ENCODE data around the gene GFAP. TPM values are rescaled to one million over a fixed set of nuclear protein-coding genes. Genes with fewer than 3 reads are reported as not detected.

The GFAP gene
- total and polyA plus RNA-seq, 7 experiments from 2014 or later = 0.16 TPM; not detected in 6

GRCh38 chr17:44920565-44920940 is 5.3 kb upstream of the GFAP start:
- intact Hi-C loops (cut with micrococcal nuclease) = loop anchor here (1.0 kb wide), 3 partner anchors 101 to 179 kb away; no protein-coding TSS in a partner anchor
- Mint-ChIP-seq H3K9me3 (no peaks in the 10 kb centered on the region), H3K4me3 (no peak overlapping the region), H3K27ac (no peak overlapping the region), H3K36me3 (peaks cover 0 to 3% (median 0%) of the 10 kb centered on the region in 5 donors), H3K4me1 (no peaks in the 10 kb centered on the region), H3K27me3 (peaks cover 0 to 44% (median 19%) of the 10 kb centered on the region in 5 donors)
- Histone ChIP-seq H3K27ac (ENCODE audit: low read depth, low read length) (no peak overlapping the region), H3K27me3 (ENCODE audit: control insufficient read depth in 2 of 2, insufficient read depth in 2 of 2, low read length in 2 of 2) (no peaks in the 10 kb centered on the region), H3K4me3 (ENCODE audit: low read length) (no peak overlapping the region), H3K36me3 (ENCODE audit: control insufficient read depth in 2 of 3, insufficient read depth in 3 of 3, low read length in 3 of 3) (no peaks in the 10 kb centered on the region), H3K9me3 (ENCODE audit: control insufficient read depth in 2 of 3, low read length in 3 of 3) (no peaks in the 10 kb centered on the region), H3K4me1 (ENCODE audit: control insufficient read depth in 2 of 2, insufficient read depth in 2 of 2, low read length in 2 of 2) (no peaks in the 10 kb centered on the region)
- ChIA-PET CTCF (interaction anchor here (0.5 to 2.6 kb wide), 10 partner anchors 10 to 231 kb away, joined by 3 to 19 read pairs (median 4); no protein-coding TSS in a partner anchor), POLR2A (no interaction called here)
- no peak for DNase-seq
- ATAC-seq = no peak

DNA sequence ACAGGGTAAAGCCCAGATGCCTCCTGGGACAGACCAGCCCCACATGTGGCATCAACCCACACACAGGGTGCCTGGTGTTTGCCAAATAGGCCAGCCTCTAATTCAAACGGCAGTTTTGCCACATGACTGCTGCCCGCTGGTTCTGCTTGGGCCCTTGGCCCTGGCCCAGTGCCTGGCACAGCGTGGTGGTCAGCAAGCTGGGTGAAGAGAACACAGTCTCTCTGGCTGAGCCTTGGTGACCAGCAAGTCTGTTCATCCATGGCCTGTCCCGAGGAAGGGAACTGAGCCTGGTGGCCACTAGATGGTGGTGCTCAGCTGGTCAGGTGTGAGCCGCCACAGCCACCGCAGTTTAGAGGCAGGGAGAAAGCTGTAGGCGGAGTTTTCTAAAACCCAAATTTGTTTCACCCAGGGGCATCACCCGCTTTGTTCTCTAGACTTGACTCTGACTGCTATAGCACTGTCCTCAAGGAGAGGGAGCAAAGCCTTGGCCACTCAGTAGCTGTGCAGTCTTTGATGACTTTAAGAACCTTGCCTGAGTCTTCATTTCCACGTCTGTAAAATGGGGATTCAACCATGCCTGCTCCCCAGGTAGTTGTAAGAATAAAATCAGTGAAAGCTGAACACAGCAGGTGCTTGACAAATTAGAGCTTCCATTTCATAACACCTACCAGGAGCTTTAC is 4.7 kb upstream of the GFAP start:
- POLR2A ChIA-PET = no interaction called here
- Mint-ChIP-seq H3K4me3 (no peak overlapping the region), H3K27me3 (peaks cover 0 to 44% (median 19%) of the 10 kb centered on the region in 5 donors), H3K4me1 (no peaks in the 10 kb centered on the region), H3K27ac (no peak overlapping the region), H3K9me3 (no peaks in the 10 kb centered on the region), H3K36me3 (peaks cover 0 to 2% (median 0%) of the 10 kb centered on the region in 5 donors)
- Histone ChIP-seq H3K4me3 (ENCODE audit: low read length) (no peak overlapping the region), H3K27ac (ENCODE audit: low read depth, low read length) (no peak overlapping the region), H3K27me3 (ENCODE audit: control insufficient read depth in 2 of 2, insufficient read depth in 2 of 2, low read length in 2 of 2) (no peaks in the 10 kb centered on the region), H3K36me3 (ENCODE audit: control insufficient read depth in 2 of 3, insufficient read depth in 3 of 3, low read length in 3 of 3) (no peaks in the 10 kb centered on the region), H3K9me3 (ENCODE audit: control insufficient read depth in 2 of 3, low read length in 3 of 3) (no peaks in the 10 kb centered on the region), H3K4me1 (ENCODE audit: control insufficient read depth in 2 of 2, insufficient read depth in 2 of 2, low read length in 2 of 2) (no peaks in the 10 kb centered on the region)
- ATAC-seq = peak; percentile 92
- peak in 8 of 9 donors; percentile 20 to 65 (median 50) for DNase-seq
- CTCF ChIA-PET = interaction anchor here (0.6 to 2.6 kb wide), 9 partner anchors 10 to 214 kb away, joined by 3 to 19 read pairs (median 5); no protein-coding TSS in a partner anchor
- intact Hi-C loops (cut with micrococcal nuclease) = loop anchor here (1.0 kb wide), 3 partner anchors 101 to 179 kb away; no protein-coding TSS in a partner anchor

- Mint-ChIP-seq H3K27me3 (peaks cover 0 to 47% (median 19%) of the 10 kb centered on the region in 5 donors), H3K9me3 (no peaks in the 10 kb centered on the region), H3K4me1 (no peaks in the 10 kb centered on the region), H3K4me3 (no peak overlapping the region), H3K27ac (no peak overlapping the region), H3K36me3 (no peaks in the 10 kb centered on the region)
- no peaks in the 10 kb centered on the region for H3K27me3 ChIP-seq (ENCODE audit: control insufficient read depth in 2 of 2, insufficient read depth in 2 of 2, low read length in 2 of 2)
- CTCF ChIA-PET = interaction anchor here (1.1 to 2.6 kb wide), 3 partner anchors 101 to 180 kb away, joined by 5 to 19 read pairs (median 12); no protein-coding TSS in a partner anchor
- no peak overlapping the region for H3K27ac ChIP-seq (ENCODE audit: low read depth, low read length)
- no peaks in the 10 kb centered on the region for H3K9me3 ChIP-seq (ENCODE audit: control insufficient read depth in 2 of 3, low read length in 3 of 3)
- intact Hi-C loops (cut with micrococcal nuclease) = no loop called here
- H3K4me3 ChIP-seq (ENCODE audit: low read length) = no peak overlapping the region
- DNase-seq = no peak
- H3K4me1 ChIP-seq (ENCODE audit: control insufficient read depth in 2 of 2, insufficient read depth in 2 of 2, low read length in 2 of 2) = no peaks in the 10 kb centered on the region
- H3K36me3 ChIP-seq (ENCODE audit: control insufficient read depth in 2 of 3, insufficient read depth in 3 of 3, low read length in 3 of 3) = no peaks in the 10 kb centered on the region
- ATAC-seq = no peak
- POLR2A ChIA-PET = no interaction called here
These were observed 4.1 kb upstream of the GFAP start for GRCh38 chr17:44919411-44919810.

GRCh38 chr17:44918006-44918405 is 2.7 kb upstream of the GFAP start:
- H3K36me3 Mint-ChIP-seq = no peaks in the 10 kb centered on the region
- ATAC-seq = no peak
- Histone ChIP-seq H3K9me3 (ENCODE audit: control insufficient read depth in 2 of 3, low read length in 3 of 3) (no peaks in the 10 kb centered on the region), H3K27ac (ENCODE audit: low read depth, low read length) (no peak overlapping the region), H3K27me3 (ENCODE audit: control insufficient read depth in 2 of 2, insufficient read depth in 2 of 2, low read length in 2 of 2) (no peaks in the 10 kb centered on the region), H3K4me1 (ENCODE audit: control insufficient read depth in 2 of 2, insufficient read depth in 2 of 2, low read length in 2 of 2) (no peaks in the 10 kb centered on the region), H3K36me3 (ENCODE audit: control insufficient read depth in 2 of 3, insufficient read depth in 3 of 3, low read length in 3 of 3) (no peaks in the 10 kb centered on the region), H3K4me3 (ENCODE audit: low read length) (no peak overlapping the region)
- DNase-seq = no peak
- no peaks in the 10 kb centered on the region for H3K9me3 Mint-ChIP-seq
- peaks cover 5 to 59% (median 27%) of the 10 kb centered on the region in 5 donors for H3K27me3 Mint-ChIP-seq
- H3K4me1 Mint-ChIP-seq = peaks cover 0 to 6% (median 4%) of the 10 kb centered on the region in 7 donors
- H3K4me3 Mint-ChIP-seq = no peak overlapping the region
- CTCF ChIA-PET = interaction anchor here (1.3 to 1.9 kb wide), 2 partner anchors 100 to 181 kb away, joined by 3 to 11 read pairs; no protein-coding TSS in a partner anchor
- intact Hi-C loops (cut with micrococcal nuclease) = no loop called here
- POLR2A ChIA-PET = no interaction called here
- no peak overlapping the region for H3K27ac Mint-ChIP-seq

DNA sequence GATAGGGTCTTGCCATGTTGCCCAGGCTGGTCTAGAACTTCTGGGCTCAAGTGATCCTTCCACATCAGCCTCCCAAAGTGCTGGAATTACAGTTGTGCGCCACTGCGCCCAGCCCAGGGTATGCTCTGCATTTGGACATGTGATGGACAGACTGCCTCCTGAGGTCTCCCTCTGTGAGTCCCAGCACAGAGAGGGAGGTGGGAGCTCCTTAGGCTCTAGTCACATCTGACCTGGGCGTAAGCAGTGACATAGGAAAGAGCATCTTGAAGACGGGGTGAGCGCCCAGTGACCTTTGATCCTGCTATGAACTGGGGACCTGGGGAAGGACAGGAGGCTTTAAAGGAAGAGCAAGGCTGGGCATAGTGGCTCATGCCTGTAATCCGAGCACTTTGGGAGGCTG is 2.2 kb upstream of the GFAP start:
- Histone ChIP-seq H3K27ac (ENCODE audit: low read depth, low read length) (no peak overlapping the region), H3K4me1 (ENCODE audit: control insufficient read depth in 2 of 2, insufficient read depth in 2 of 2, low read length in 2 of 2) (no peaks in the 10 kb centered on the region), H3K4me3 (ENCODE audit: low read length) (no peak overlapping the region), H3K27me3 (ENCODE audit: control insufficient read depth in 2 of 2, insufficient read depth in 2 of 2, low read length in 2 of 2) (no peaks in the 10 kb centered on the region), H3K9me3 (ENCODE audit: control insufficient read depth in 2 of 3, low read length in 3 of 3) (no peaks in the 10 kb centered on the region), H3K36me3 (ENCODE audit: control insufficient read depth in 2 of 3, insufficient read depth in 3 of 3, low read length in 3 of 3) (no peaks in the 10 kb centered on the region)
- ChIA-PET CTCF (interaction anchor here (1.3 to 1.9 kb wide), 2 partner anchors 101 to 182 kb away, joined by 3 to 11 read pairs; no protein-coding TSS in a partner anchor), POLR2A (no interaction called here)
- no peak overlapping the region for H3K4me3 Mint-ChIP-seq
- H3K4me1 Mint-ChIP-seq = peaks cover 2 to 8% (median 4%) of the 10 kb centered on the region in 7 donors
- ATAC-seq = no peak
- peaks cover 9 to 59% (median 26%) of the 10 kb centered on the region in 5 donors for H3K27me3 Mint-ChIP-seq
- no peak for DNase-seq
- no peaks in the 10 kb centered on the region for H3K36me3 Mint-ChIP-seq
- no peaks in the 10 kb centered on the region for H3K9me3 Mint-ChIP-seq
- H3K27ac Mint-ChIP-seq = peak overlapping the region in 2 of 9 donors; percentile 8 to 14
- intact Hi-C loops (cut with micrococcal nuclease) = no loop called here

DNA sequence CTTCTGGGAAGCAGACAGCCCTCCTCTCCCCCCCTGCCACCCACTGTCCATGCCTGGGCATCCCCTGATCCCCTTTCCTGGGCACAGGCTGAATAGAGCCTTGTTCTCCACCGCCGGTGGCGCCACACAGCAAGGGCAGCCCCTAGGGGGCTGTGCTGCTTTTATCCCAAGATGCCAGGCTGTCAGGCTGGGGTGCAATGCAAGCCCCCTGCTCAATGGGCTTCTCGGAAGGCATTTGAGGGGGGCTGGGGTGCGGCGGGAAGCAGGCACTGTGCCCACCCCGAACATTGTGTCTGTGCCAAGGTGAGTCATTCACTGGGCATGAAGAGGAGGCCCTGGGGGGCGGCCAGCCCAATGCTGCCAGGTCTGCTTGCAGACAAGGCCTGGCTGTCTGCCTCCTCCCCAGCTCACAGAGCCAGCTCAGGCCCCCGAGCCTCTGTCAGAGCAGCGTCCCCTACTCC is 1.5 kb upstream of the GFAP start:
- ATAC-seq = no peak
- Histone ChIP-seq H3K36me3 (ENCODE audit: control insufficient read depth in 2 of 3, insufficient read depth in 3 of 3, low read length in 3 of 3) (no peaks in the 10 kb centered on the region), H3K27ac (ENCODE audit: low read depth, low read length) (no peak overlapping the region), H3K9me3 (ENCODE audit: control insufficient read depth in 2 of 3, low read length in 3 of 3) (no peaks in the 10 kb centered on the region), H3K4me1 (ENCODE audit: control insufficient read depth in 2 of 2, insufficient read depth in 2 of 2, low read length in 2 of 2) (no peaks in the 10 kb centered on the region), H3K27me3 (ENCODE audit: control insufficient read depth in 2 of 2, insufficient read depth in 2 of 2, low read length in 2 of 2) (no peaks in the 10 kb centered on the region), H3K4me3 (ENCODE audit: low read length) (no peak overlapping the region)
- no peaks in the 10 kb centered on the region for H3K36me3 Mint-ChIP-seq
- no peak overlapping the region for H3K4me3 Mint-ChIP-seq
- ChIA-PET POLR2A (no interaction called here), CTCF (interaction anchor here (0.7 kb wide), 1 partner anchor 333 kb away, joined by 6 read pairs; no protein-coding TSS in a partner anchor)
- peaks cover 12 to 59% (median 24%) of the 10 kb centered on the region in 5 donors for H3K27me3 Mint-ChIP-seq
- DNase-seq = no peak
- no peak overlapping the region for H3K27ac Mint-ChIP-seq
- peaks cover 3 to 10% (median 5%) of the 10 kb centered on the region in 7 donors for H3K4me1 Mint-ChIP-seq
- H3K9me3 Mint-ChIP-seq = no peaks in the 10 kb centered on the region
- intact Hi-C loops (cut with micrococcal nuclease) = no loop called here

Measured in naive thymus-derived CD4-positive, alpha-beta T cell (primary cell).